Suprapubic skin (tissue), 4 donors: ENCODE measurements around the gene LMNTD1. TPM values are rescaled to one million over a fixed set of nuclear protein-coding genes. Genes with fewer than 3 reads are reported as not detected.

Source experiments
- DNase-seq, 2 donors: peaks; one replicate each; pipeline ENCODE4 v3.0.0-alpha.2; 2019; ENCODE audit warnings: low spot score in 2 of 2
- H3K27ac ChIP-seq: fragments of 200-600 bp; sonication (generic); one replicate; pipeline ENCODE4 v1.5.1; 2019
- H3K27me3 ChIP-seq: fragments of 200-600 bp; sonication (generic); one replicate; pipeline ENCODE4 v1.5.1; 2019
- H3K36me3 ChIP-seq: fragments of 200-600 bp; sonication (generic); one replicate; pipeline ENCODE4 v1.5.1; 2019
- H3K4me1 ChIP-seq: fragments of 200-600 bp; sonication (generic); one replicate; pipeline ENCODE4 v1.5.1; 2019
- H3K4me3 ChIP-seq: fragments of 200-600 bp; sonication (generic); one replicate; pipeline ENCODE4 v1.5.1; 2019; ENCODE audit warnings: mild to moderate bottlenecking
- H3K9me3 ChIP-seq: fragments of 200-600 bp; sonication (generic); one replicate; pipeline ENCODE4 v1.5.1; 2019
- EP300 ChIP-seq: sonication (generic); formaldehyde crosslinking; IDR thresholded peaks from one replicate; pipeline ENCODE4 v1.6.1; 2017; ENCODE audit warnings: antibody characterized with exemption
- POLR2A ChIP-seq, 2 donors: fragments of 450-650 bp; IDR thresholded peaks; one replicate each; pipeline ENCODE4 v1.6.1; 2017; ENCODE audit warnings: antibody characterized with exemption in 2 of 2, mild to moderate bottlenecking in 2 of 2, moderate library complexity in 2 of 2
- POLR2AphosphoS5 ChIP-seq, 3 donors: sonication (generic); formaldehyde crosslinking; IDR thresholded peaks; one replicate each; pipeline ENCODE4 v1.6.1; 2017; ENCODE audit warnings: antibody characterized with exemption in 3 of 3
- WGBS: methylation state at CpG from one replicate; pipeline ENCODE4 v1.1.5; 2018; 5-methylcytosine and 5-hydroxymethylcytosine counted together
- total RNA-seq, 4 donors: library from RNA; depleted of rRNA; stranded (reverse); fragments of >200 nt; gene quantifications; one replicate each; pipeline ENCODE4 v1.1.0, GENCODE V29; 2016
- TF ChIP-seq, protein P1 (sequence below), 2 donors: fragments of 200-600 bp in 1 of 2; fragments of 450-650 bp in 1 of 2; sonication (generic) in 1 of 2; IDR thresholded peaks; one replicate each; pipeline ENCODE4 v1.5.1; 2016 to 2019; ENCODE audit warnings: antibody characterized with exemption in 2 of 2, mild to moderate bottlenecking in 1 of 2, moderate library complexity in 1 of 2

Gene LMNTD1
- total RNA-seq, 4 donors from 2014 or later, result 2.7 TPM; not detected in 3

DNA sequence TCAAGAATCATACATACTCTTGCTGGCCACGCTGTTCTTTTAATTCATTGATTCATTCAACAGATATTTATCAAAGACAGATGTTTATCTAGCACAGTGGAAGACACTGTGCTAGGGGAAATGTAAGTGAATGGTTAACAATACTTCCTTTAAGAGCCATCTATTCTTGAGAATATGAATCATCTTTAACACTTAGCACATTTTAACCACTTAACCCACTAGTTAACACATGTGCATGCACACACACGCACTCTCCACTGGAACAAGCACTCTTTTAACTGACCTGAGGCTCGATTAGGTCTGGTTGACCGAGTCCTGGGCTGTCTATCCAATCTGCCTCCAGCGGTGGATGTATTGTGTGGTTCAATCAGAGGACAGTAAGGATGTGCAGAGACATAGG, 34.6 kb downstream of the LMNTD1 start:
- Histone ChIP-seq H3K36me3 (no peaks in the 10 kb centered on the region), H3K4me3 (no peak overlapping the region), H3K9me3 (no peaks in the 10 kb centered on the region), H3K4me1 (peaks cover 7% of the 10 kb centered on the region), H3K27ac (no peak overlapping the region), H3K27me3 (no peaks in the 10 kb centered on the region)
- TF ChIP-seq POLR2A (IDR thresholded peaks at IDR 0.05) (no peak), POLR2AphosphoS5 (IDR thresholded peaks at IDR 0.05) (no peak), EP300 (no peak)
- TF ChIP-seq, protein P1, sequence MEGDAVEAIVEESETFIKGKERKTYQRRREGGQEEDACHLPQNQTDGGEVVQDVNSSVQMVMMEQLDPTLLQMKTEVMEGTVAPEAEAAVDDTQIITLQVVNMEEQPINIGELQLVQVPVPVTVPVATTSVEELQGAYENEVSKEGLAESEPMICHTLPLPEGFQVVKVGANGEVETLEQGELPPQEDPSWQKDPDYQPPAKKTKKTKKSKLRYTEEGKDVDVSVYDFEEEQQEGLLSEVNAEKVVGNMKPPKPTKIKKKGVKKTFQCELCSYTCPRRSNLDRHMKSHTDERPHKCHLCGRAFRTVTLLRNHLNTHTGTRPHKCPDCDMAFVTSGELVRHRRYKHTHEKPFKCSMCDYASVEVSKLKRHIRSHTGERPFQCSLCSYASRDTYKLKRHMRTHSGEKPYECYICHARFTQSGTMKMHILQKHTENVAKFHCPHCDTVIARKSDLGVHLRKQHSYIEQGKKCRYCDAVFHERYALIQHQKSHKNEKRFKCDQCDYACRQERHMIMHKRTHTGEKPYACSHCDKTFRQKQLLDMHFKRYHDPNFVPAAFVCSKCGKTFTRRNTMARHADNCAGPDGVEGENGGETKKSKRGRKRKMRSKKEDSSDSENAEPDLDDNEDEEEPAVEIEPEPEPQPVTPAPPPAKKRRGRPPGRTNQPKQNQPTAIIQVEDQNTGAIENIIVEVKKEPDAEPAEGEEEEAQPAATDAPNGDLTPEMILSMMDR (IDR thresholded peaks at IDR 0.05), result no peak
- WGBS, result 57% methylated on average over 5 of the region's 5 CpGs
- DNase-seq, result no peak

DNA sequence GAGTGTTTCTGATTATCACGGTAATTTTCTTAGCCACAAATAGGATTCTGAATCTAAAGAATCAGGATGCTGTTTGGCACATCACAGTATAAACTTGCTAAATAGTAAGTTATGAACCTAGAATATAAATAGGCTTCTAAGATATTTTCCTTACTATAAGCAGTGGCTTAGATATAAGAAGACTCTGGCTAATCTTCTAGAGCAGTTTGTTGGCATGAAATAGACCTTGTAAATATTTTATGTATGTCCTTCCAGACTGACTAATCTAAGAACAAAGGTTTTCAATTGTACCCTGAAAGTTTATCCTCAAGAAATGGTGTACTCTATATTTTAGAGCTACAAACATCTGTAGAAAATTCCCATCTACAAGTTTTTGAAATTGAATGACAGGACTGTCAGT, 48.3 kb downstream of the LMNTD1 start:
- H3K4me1 ChIP-seq, result no peaks in the 10 kb centered on the region
- 69% methylated on average over 1 of the region's 1 CpG for whole genome bisulfite sequencing
- no peak overlapping the region for H3K27ac ChIP-seq
- peaks cover 2% of the 10 kb centered on the region for H3K27me3 ChIP-seq
- H3K36me3 ChIP-seq, result no peaks in the 10 kb centered on the region
- no peak for TF ChIP-seq POLR2AphosphoS5 (IDR thresholded peaks at IDR 0.05)
- no peak for TF ChIP-seq EP300
- TF ChIP-seq POLR2A (IDR thresholded peaks at IDR 0.05), result no peak
- TF ChIP-seq, protein P1 (IDR thresholded peaks at IDR 0.05), result no peak
- no peak overlapping the region for H3K4me3 ChIP-seq
- no peak for DNase-seq
- no peaks in the 10 kb centered on the region for H3K9me3 ChIP-seq

DNA sequence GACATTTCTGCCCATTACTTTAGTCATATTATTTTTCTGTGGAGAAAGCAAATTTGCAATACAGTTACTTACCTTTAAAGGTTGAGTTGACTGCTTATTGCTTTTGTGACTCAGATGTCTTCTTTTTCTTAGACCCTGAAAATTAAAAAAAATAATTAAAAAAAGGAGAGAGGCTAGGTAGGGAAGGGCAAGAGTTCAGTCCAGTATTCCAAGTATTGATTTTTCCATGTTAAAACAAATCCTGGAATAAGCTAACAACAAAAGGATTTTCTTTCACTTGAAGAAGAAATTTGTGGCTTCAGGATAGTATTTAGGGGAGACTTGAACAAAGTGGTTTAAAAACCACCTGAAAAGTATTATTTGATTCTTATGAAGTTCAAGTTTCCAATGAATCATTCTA, 49.4 kb downstream of the LMNTD1 start:
- Histone ChIP-seq H3K4me3 (no peak overlapping the region), H3K36me3 (no peaks in the 10 kb centered on the region), H3K9me3 (peaks cover 2% of the 10 kb centered on the region), H3K4me1 (no peaks in the 10 kb centered on the region), H3K27me3 (peaks cover 2% of the 10 kb centered on the region), H3K27ac (no peak overlapping the region)
- no peak for DNase-seq
- TF ChIP-seq, protein P1 (IDR thresholded peaks at IDR 0.05), result no peak
- no peak for TF ChIP-seq POLR2AphosphoS5 (IDR thresholded peaks at IDR 0.05)
- TF ChIP-seq EP300, result no peak
- no peak for TF ChIP-seq POLR2A (IDR thresholded peaks at IDR 0.05)

DNA sequence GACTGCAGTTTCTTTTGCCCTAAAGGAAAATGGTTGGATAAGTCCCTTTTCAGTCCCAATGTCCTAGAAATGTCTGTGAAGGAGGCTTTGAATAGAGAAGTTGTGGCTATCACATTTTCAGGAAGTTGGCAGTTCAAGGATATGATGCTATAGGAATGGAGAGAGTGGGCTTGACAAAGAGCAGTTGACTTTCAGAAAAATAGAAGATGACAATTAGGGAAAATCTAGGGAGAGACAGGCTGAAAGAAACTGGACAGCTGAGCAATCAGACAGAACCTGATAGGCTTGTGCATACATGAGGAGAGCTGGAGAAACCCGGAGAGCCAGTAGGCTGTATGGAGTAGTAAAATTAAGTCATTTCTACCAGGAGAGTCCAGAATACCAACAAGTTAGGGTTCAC, 50.5 kb downstream of the LMNTD1 start:
- 92% methylated on average over 1 of the region's 1 CpG for WGBS
- no peak overlapping the region for H3K4me3 ChIP-seq

DNA sequence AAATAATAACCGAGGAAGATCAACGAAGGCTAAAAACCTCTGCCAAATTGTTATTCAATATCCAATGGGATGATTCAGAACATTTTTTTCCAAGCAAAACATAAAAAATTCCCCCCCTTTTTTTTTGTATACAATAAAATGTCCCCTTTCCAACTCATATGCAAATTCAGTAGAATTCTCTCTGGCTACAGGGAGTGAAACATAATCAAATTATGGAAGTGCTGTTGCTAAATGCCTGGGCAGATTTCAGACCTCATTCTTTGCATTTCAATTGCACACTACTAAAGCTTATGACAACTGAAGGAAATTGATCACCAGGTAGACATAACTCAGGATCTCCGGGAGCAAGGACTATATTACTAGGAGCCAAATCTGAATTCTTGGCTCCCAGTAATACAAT, 51.0 kb downstream of the LMNTD1 start:
- Histone ChIP-seq H3K27ac (no peak overlapping the region), H3K27me3 (peaks cover 2% of the 10 kb centered on the region), H3K36me3 (no peaks in the 10 kb centered on the region), H3K4me1 (no peaks in the 10 kb centered on the region), H3K4me3 (no peak overlapping the region), H3K9me3 (peaks cover 5% of the 10 kb centered on the region)
- DNase-seq, result no peak
- no peak for TF ChIP-seq POLR2AphosphoS5 (IDR thresholded peaks at IDR 0.05)
- TF ChIP-seq, protein P1 (IDR thresholded peaks at IDR 0.05), result no peak
- no peak for TF ChIP-seq EP300
- no peak for TF ChIP-seq POLR2A (IDR thresholded peaks at IDR 0.05)
- WGBS, result 80% methylated on average over 3 of the region's 3 CpGs

More for the DNA sequence above, 50.5 kb downstream of the LMNTD1 start:
- H3K27me3 ChIP-seq, result peaks cover 2% of the 10 kb centered on the region
- no peaks in the 10 kb centered on the region for H3K36me3 ChIP-seq
- H3K9me3 ChIP-seq, result peaks cover 5% of the 10 kb centered on the region
- TF ChIP-seq EP300, result no peak
- TF ChIP-seq POLR2A (IDR thresholded peaks at IDR 0.05), result no peak
- TF ChIP-seq, protein P1 (IDR thresholded peaks at IDR 0.05), result no peak
- no peak for TF ChIP-seq POLR2AphosphoS5 (IDR thresholded peaks at IDR 0.05)
- H3K4me1 ChIP-seq, result no peaks in the 10 kb centered on the region
- no peak for DNase-seq
- no peak overlapping the region for H3K27ac ChIP-seq
